HepG2 (cell line): ENCODE data around the gene PAIP1. TPM values are rescaled to one million over a fixed set of nuclear protein-coding genes. Genes with fewer than 3 reads are reported as not detected.

ENCODE experiments used
- DMAP1 ChIP-seq: IDR thresholded peaks from 2 replicates; pipeline ENCODE4 v1.6.1; 2016
- HIVEP1 ChIP-seq: sonication (generic); formaldehyde crosslinking; IDR thresholded peaks from 2 replicates; pipeline ENCODE4 v1.4.0; 2020; ENCODE audit warnings: mild to moderate bottlenecking, missing genetic modification reagents
- HNRNPUL1 ChIP-seq: fragments of 200-400 bp; formaldehyde crosslinking; IDR thresholded peaks from 2 replicates; pipeline ENCODE4 v1.6.1; 2017; ENCODE audit warnings: low read depth, mild to moderate bottlenecking, low read length, moderate library complexity
- PHF21A ChIP-seq: sonication (generic); formaldehyde crosslinking; IDR thresholded peaks from 2 replicates; pipeline ENCODE4 v1.5.0; 2020; ENCODE audit warnings: mild to moderate bottlenecking, missing genetic modification reagents
- RBAK ChIP-seq: sonication (generic); formaldehyde crosslinking; IDR thresholded peaks from 2 replicates; pipeline ENCODE4 v1.5.1; 2020; ENCODE audit warnings: mild to moderate bottlenecking, missing genetic modification reagents
- TAF1 ChIP-seq: sonication (generic); formaldehyde crosslinking; IDR thresholded peaks from 2 replicates; pipeline ENCODE4 v1.4.0; 2020; ENCODE audit warnings: missing genetic modification reagents
- ZMYM3 ChIP-seq: sonication (generic); formaldehyde crosslinking; IDR thresholded peaks from 2 replicates; pipeline ENCODE4 v1.5.1; 2020; ENCODE audit warnings: mild to moderate bottlenecking, missing genetic modification reagents
- ZNF224 ChIP-seq: sonication (generic); formaldehyde crosslinking; IDR thresholded peaks from 2 replicates; pipeline ENCODE4 v1.5.0; 2020; ENCODE audit warnings: mild to moderate bottlenecking, missing genetic modification reagents
- ZNF343 ChIP-seq: sonication (generic); formaldehyde crosslinking; IDR thresholded peaks from 2 replicates; pipeline ENCODE4 v1.4.0; 2020; ENCODE audit warnings: mild to moderate bottlenecking, missing genetic modification reagents
- ZNF543 ChIP-seq: sonication (generic); formaldehyde crosslinking; IDR thresholded peaks from 2 replicates; pipeline ENCODE4 v1.4.0; 2020; ENCODE audit warnings: mild to moderate bottlenecking, missing genetic modification reagents
- ZNF766 ChIP-seq: sonication (generic); formaldehyde crosslinking; IDR thresholded peaks from 2 replicates; pipeline ENCODE4 v1.5.0; 2020; ENCODE audit warnings: missing genetic modification reagents, borderline replicate concordance
- ZNF850 ChIP-seq: sonication (generic); formaldehyde crosslinking; conservative IDR thresholded peaks from 2 replicates; pipeline ENCODE4 v1.9.0; 2021; ENCODE audit warnings: mild to moderate bottlenecking, missing genetic modification reagents
- polyA plus RNA-seq, 8 experiments: library from polyadenylated mRNA; depleted of rRNA in 3 of 8; stranded (reverse) in 7 of 8; unstranded in 1 of 8; fragments of >200 nt; fragmentation: Illumina TruSeq in 4 of 8; extraction: Trizol in 4 of 8; gene quantifications; 2 replicates each; pipeline versions ENCODE4 v1.2.1 to v1.2.3, GENCODE V29; 2011 to 2016; ENCODE audit warnings: low read depth in 4 of 8, missing spikeins in 1 of 8, mixed read lengths in 1 of 8; ENCODE audit not compliant: insufficient read depth in 1 of 8
- total RNA-seq, 5 experiments: library from RNA; depleted of rRNA; stranded (reverse); fragments of >200 nt; fragmentation: Illumina TruSeq; extraction: Trizol; gene quantifications; 2 replicates each; pipeline ENCODE4 v1.2.3, GENCODE V29; 2016; ENCODE audit warnings: low read depth in 1 of 5
- TF ChIP-seq, protein P1 (sequence below): sonication (generic); formaldehyde crosslinking; IDR thresholded peaks from 2 replicates; pipeline ENCODE4 v1.4.0; 2020; ENCODE audit warnings: missing genetic modification reagents
- TF ChIP-seq, protein P2 (sequence below): sonication (generic); formaldehyde crosslinking; IDR thresholded peaks from 2 replicates; pipeline ENCODE4 v1.4.0; 2020; ENCODE audit warnings: missing genetic modification reagents
- TF ChIP-seq, protein P3 (sequence below): sonication (generic); formaldehyde crosslinking; IDR thresholded peaks from 2 replicates; pipeline ENCODE4 v1.8.1; 2023; ENCODE audit warnings: mild to moderate bottlenecking, moderate library complexity, missing genetic modification reagents
- TF ChIP-seq, protein P4 (sequence below): sonication (generic); formaldehyde crosslinking; IDR thresholded peaks from 2 replicates; pipeline ENCODE4 v1.4.0; 2020; ENCODE audit warnings: missing genetic modification reagents
- TF ChIP-seq, protein P5 (sequence below): sonication (generic); formaldehyde crosslinking; IDR thresholded peaks from 2 replicates; pipeline ENCODE4 v1.8.0; 2022; ENCODE audit warnings: low read depth, missing genetic modification reagents
- TF ChIP-seq, protein P6 (sequence below): sonication (generic); formaldehyde crosslinking; IDR thresholded peaks from 2 replicates; pipeline ENCODE4 v1.5.0; 2020; ENCODE audit warnings: missing genetic modification reagents

PAIP1 gene
- total and polyA plus RNA-seq, 2 of the 13 experiments (the other 11 are each of a cell fraction or from before 2014, with no cell fraction given): 96.6 to 116 TPM

DNA sequence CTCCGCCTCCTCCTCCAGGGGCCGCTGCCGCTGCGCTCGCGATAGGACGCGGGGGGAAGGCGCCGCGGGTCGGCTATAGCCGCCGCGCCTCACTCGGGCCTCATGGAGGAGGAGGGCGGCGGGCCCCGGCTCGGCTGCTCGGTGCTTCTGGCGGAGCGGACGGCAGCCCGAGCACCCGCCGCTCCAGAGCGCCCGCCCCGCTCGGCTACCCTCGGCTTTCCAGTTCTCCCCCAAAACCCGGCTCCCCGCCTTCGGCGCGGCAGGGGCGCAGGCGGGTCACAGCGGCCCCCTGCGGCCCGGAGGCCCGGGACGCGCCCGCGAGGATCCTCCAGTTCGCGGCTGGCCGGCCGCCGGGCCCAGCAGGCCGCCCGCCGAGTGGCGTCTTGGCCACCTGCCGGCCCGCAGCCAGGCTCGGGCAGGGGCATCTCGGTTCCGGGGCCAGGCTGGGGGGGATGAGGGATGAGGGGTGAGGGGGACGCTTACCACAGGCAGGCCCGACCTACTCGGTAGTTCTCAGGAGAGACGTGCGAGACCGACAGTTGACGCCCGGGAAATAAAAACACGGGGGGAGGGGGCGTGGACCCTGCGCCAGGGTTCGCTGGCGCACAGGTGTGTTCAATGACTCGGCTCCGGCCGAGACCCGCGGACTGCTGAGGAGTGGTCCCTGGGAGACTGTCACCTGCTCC is at the start of gene PAIP1 (continued):
- TF ChIP-seq, protein P1, sequence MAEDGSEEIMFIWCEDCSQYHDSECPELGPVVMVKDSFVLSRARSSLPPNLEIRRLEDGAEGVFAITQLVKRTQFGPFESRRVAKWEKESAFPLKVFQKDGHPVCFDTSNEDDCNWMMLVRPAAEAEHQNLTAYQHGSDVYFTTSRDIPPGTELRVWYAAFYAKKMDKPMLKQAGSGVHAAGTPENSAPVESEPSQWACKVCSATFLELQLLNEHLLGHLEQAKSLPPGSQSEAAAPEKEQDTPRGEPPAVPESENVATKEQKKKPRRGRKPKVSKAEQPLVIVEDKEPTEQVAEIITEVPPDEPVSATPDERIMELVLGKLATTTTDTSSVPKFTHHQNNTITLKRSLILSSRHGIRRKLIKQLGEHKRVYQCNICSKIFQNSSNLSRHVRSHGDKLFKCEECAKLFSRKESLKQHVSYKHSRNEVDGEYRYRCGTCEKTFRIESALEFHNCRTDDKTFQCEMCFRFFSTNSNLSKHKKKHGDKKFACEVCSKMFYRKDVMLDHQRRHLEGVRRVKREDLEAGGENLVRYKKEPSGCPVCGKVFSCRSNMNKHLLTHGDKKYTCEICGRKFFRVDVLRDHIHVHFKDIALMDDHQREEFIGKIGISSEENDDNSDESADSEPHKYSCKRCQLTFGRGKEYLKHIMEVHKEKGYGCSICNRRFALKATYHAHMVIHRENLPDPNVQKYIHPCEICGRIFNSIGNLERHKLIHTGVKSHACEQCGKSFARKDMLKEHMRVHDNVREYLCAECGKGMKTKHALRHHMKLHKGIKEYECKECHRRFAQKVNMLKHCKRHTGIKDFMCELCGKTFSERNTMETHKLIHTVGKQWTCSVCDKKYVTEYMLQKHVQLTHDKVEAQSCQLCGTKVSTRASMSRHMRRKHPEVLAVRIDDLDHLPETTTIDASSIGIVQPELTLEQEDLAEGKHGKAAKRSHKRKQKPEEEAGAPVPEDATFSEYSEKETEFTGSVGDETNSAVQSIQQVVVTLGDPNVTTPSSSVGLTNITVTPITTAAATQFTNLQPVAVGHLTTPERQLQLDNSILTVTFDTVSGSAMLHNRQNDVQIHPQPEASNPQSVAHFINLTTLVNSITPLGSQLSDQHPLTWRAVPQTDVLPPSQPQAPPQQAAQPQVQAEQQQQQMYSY: peak; percentile 73
- TF ChIP-seq, protein P2, sequence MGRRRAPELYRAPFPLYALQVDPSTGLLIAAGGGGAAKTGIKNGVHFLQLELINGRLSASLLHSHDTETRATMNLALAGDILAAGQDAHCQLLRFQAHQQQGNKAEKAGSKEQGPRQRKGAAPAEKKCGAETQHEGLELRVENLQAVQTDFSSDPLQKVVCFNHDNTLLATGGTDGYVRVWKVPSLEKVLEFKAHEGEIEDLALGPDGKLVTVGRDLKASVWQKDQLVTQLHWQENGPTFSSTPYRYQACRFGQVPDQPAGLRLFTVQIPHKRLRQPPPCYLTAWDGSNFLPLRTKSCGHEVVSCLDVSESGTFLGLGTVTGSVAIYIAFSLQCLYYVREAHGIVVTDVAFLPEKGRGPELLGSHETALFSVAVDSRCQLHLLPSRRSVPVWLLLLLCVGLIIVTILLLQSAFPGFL: 0 out of 2 replicates have a peak, but pooled peaks have one; percentile 50
- TF ChIP-seq ZNF543 (0 out of 2 replicates have a peak, but pooled peaks have one; percentile 38), TAF1 (CRISPR knock-in tag) (peak; percentile 72), DMAP1 (CRISPR knock-in tag) (peak; percentile 29; the same call in 1 of the 2 replicates), ZNF224 (CRISPR knock-in tag) (peak; percentile 71; the same call in 1 of the 2 replicates), ZNF343 (CRISPR knock-in tag) (peak; percentile 64), HIVEP1 (CRISPR knock-in tag) (no peak), ZNF850 (CRISPR knock-in tag) (0 out of 2 replicates have a peak, but pooled peaks have one; percentile 66), RBAK (CRISPR knock-in tag) (no peak), ZNF766 (CRISPR knock-in tag) (peak; percentile 45; the same call in 1 of the 2 replicates), HNRNPUL1 (0 out of 2 replicates have a peak, but pooled peaks have one; percentile 36), PHF21A (CRISPR knock-in tag) (peak; percentile 60; the same call in 1 of the 2 replicates), ZMYM3 (no peak)
- TF ChIP-seq, protein P3, sequence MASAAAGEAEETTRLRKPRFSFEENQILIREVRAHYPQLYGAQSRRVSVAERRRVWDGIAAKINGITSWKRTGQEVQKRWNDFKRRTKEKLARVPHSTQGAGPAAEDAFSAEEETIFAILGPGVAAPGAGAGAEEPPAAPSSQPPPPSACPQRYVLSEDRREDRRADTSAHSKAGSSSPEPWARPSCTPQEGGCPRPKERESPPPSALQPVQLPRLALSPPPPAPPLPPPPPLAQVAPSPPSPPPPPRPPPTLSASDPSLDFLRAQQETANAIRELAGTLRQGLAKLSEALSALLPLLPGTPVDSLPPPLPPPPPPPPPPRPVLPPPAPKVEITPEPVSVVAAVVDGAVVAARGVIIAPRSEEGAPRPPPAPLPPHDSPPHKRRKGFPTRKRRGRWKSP (CRISPR knock-in tag): peak; percentile 41; the same call in 1 of the 2 replicates
- TF ChIP-seq, protein P4, sequence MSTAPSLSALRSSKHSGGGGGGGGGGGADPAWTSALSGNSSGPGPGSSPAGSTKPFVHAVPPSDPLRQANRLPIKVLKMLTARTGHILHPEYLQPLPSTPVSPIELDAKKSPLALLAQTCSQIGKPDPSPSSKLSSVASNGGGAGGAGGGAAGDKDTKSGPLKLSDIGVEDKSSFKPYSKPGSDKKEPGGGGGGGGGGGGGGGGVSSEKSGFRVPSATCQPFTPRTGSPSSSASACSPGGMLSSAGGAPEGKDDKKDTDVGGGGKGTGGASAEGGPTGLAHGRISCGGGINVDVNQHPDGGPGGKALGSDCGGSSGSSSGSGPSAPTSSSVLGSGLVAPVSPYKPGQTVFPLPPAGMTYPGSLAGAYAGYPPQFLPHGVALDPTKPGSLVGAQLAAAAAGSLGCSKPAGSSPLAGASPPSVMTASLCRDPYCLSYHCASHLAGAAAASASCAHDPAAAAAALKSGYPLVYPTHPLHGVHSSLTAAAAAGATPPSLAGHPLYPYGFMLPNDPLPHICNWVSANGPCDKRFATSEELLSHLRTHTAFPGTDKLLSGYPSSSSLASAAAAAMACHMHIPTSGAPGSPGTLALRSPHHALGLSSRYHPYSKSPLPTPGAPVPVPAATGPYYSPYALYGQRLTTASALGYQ (CRISPR knock-in tag): 0 out of 2 replicates have a peak, but pooled peaks have one; percentile 50
- TF ChIP-seq, protein P5, sequence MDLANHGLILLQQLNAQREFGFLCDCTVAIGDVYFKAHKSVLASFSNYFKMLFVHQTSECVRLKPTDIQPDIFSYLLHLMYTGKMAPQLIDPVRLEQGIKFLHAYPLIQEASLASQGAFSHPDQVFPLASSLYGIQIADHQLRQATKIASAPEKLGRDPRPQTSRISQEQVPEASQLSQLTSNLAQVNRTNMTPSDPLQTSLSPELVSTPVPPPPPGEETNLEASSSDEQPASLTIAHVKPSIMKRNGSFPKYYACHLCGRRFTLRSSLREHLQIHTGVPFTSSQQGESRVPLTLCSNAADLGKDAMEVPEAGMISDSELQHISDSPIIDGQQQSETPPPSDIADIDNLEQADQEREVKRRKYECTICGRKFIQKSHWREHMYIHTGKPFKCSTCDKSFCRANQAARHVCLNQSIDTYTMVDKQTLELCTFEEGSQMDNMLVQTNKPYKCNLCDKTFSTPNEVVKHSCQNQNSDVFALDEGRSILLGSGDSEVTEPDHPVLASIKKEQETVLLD (CRISPR knock-in tag): peak; percentile 69
- TF ChIP-seq, protein P6, sequence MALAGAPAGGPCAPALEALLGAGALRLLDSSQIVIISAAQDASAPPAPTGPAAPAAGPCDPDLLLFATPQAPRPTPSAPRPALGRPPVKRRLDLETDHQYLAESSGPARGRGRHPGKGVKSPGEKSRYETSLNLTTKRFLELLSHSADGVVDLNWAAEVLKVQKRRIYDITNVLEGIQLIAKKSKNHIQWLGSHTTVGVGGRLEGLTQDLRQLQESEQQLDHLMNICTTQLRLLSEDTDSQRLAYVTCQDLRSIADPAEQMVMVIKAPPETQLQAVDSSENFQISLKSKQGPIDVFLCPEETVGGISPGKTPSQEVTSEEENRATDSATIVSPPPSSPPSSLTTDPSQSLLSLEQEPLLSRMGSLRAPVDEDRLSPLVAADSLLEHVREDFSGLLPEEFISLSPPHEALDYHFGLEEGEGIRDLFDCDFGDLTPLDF (CRISPR knock-in tag): peak; percentile 49; the same call in 1 of the 2 replicates
